Karpas-422 (cell line): ENCODE measurements around the gene LRRC39. TPM values are rescaled to one million over a fixed set of nuclear protein-coding genes. Genes with fewer than 3 reads are reported as not detected.
"Not testable (repeated sequence)": the region's sequence is repeated elsewhere in the genome, so short reads cannot be mapped to it uniquely, and the experiment has no call there.

Experiments used
- DNase-seq: peaks from one replicate; pipeline ENCODE4 v3.0.0-alpha.2; 2015
- H2AFZ ChIP-seq: fragments of 200-600 bp; sonication (generic); 2 replicates; pipeline ENCODE4 v1.6.1; 2014; ENCODE audit warnings: antibody characterized with exemption, low read length, mixed read lengths
- H3K27ac ChIP-seq: fragments of 200-600 bp; sonication (generic); 2 replicates; pipeline ENCODE4 v1.5.1; 2014; ENCODE audit warnings: mild to moderate bottlenecking, low read length, moderate library complexity
- H3K27me3 ChIP-seq: fragments of 200-600 bp; sonication (generic); 2 replicates; pipeline ENCODE4 v1.6.1; 2014; ENCODE audit warnings: low read length, mixed read lengths
- H3K36me3 ChIP-seq: fragments of 200-600 bp; sonication (generic); 2 replicates; pipeline ENCODE4 v1.6.1; 2014; ENCODE audit warnings: low read length, mixed read lengths; ENCODE audit not compliant: insufficient read depth
- H3K4me1 ChIP-seq: fragments of 200-600 bp; sonication (generic); 2 replicates; pipeline ENCODE4 v1.6.1; 2014; ENCODE audit warnings: mild to moderate bottlenecking, low read length, mixed read lengths
- H3K4me2 ChIP-seq: fragments of 200-600 bp; sonication (generic); 2 replicates; pipeline ENCODE4 v1.6.1; 2014; ENCODE audit warnings: low read length, low read depth, mild to moderate bottlenecking; ENCODE audit not compliant: poor library complexity, severe bottlenecking
- H3K4me3 ChIP-seq: fragments of 200-600 bp; sonication (generic); 2 replicates; pipeline ENCODE4 v1.5.1; 2014; ENCODE audit warnings: mild to moderate bottlenecking, antibody characterized with exemption, low read length, mixed read lengths
- H3K79me2 ChIP-seq: fragments of 200-600 bp; sonication (generic); 2 replicates; pipeline ENCODE4 v1.6.1; 2014; ENCODE audit warnings: mild to moderate bottlenecking, low read length, mixed read lengths
- H3K9ac ChIP-seq: fragments of 200-600 bp; sonication (generic); 2 replicates; pipeline ENCODE4 v1.6.0; 2014; ENCODE audit warnings: low read length
- H3K9me2 ChIP-seq: fragments of 200-600 bp; sonication (generic), shearing (Covaris generic); replicated peaks from 2 replicates; pipeline ENCODE4 v1.6.0; 2014; ENCODE audit warnings: mild to moderate bottlenecking, low read length, moderate library complexity; ENCODE audit not compliant: insufficient read depth
- H3K9me3 ChIP-seq: fragments of 300-700, 200-600 bp; sonication (generic); 2 replicates; pipeline ENCODE4 v1.6.1; 2014; ENCODE audit warnings: low read length, mixed read lengths
- H4K20me1 ChIP-seq: fragments of 200-600 bp; sonication (generic); 2 replicates; pipeline ENCODE4 v1.6.1; 2014; ENCODE audit warnings: mild to moderate bottlenecking, antibody characterized with exemption, low read length, low read depth; ENCODE audit not compliant: insufficient read depth
- total RNA-seq: library from RNA; depleted of rRNA; stranded (reverse); fragments of >200 nt; shearing (Covaris generic); gene quantifications from 2 replicates; pipeline ENCODE4 v1.2.3, GENCODE V29; 2014; ENCODE audit warnings: low replicate concordance

The LRRC39 gene
- total RNA-seq, 1 experiment from 2014 or later: 5.2 TPM

DNA sequence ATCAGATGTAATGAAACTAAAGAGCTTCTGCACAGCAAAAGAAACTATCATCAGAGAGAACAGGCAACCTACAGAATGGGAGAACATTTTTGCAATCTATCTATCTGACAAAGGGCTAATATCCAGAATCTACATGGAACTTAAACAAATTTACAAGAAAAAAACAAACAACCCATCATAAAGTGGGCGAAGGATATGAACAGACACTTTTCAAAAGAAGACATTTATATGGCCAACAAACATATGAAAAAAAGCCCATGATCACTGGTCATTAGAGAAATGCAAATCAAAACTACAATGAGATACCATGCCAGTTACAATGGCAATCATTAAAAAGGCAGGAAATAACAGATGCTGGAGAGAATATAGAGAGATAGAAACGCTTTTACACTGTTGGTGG, 27.0 kb upstream of the LRRC39 start:
- not testable (repeated sequence) for DNase-seq, H3K9me2 ChIP-seq, H2AFZ ChIP-seq, H3K9me3 ChIP-seq, H3K27ac ChIP-seq, H3K4me1 ChIP-seq, H3K79me2 ChIP-seq, H4K20me1 ChIP-seq, H3K9ac ChIP-seq, H3K27me3 ChIP-seq, H3K4me3 ChIP-seq, H3K4me2 ChIP-seq
- H3K36me3 ChIP-seq: peaks cover 31% of the 10 kb centered on the region

DNA sequence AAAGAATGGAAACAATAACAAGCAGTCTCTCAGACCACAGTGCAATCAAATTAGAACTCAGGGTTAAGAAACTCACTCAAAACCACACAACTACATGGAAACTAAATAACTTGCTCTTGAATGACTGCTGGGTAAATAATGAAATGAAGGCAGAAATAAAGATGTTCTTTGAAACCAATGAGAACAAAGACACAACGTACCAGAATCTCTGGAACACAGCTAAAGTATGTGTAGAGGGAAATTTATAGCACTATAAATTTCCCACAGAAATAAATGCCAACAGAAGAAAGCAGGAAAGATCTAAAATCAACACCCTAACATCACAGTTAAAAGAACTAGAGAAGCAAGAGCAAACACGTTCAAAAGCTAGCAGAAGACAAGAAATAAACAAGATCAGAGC, 24.6 kb upstream of the LRRC39 start:
- not testable (repeated sequence) for DNase-seq, H3K4me1 ChIP-seq, H4K20me1 ChIP-seq, H3K4me2 ChIP-seq, H3K4me3 ChIP-seq, H3K27ac ChIP-seq, H3K9me2 ChIP-seq, H3K79me2 ChIP-seq, H3K9me3 ChIP-seq, H3K9ac ChIP-seq, H2AFZ ChIP-seq, H3K27me3 ChIP-seq
- peaks cover 38% of the 10 kb centered on the region for H3K36me3 ChIP-seq

GRCh38 chr1:100200060-100200459, 22.0 kb upstream of the LRRC39 start:
- H4K20me1 ChIP-seq, H3K27me3 ChIP-seq, H3K9ac ChIP-seq, H3K4me1 ChIP-seq, H3K9me3 ChIP-seq, H2AFZ ChIP-seq, H3K9me2 ChIP-seq, H3K4me3 ChIP-seq, H3K27ac ChIP-seq, H3K4me2 ChIP-seq, DNase-seq: not testable (repeated sequence)
- Histone ChIP-seq H3K36me3 (peaks cover 42% of the 10 kb centered on the region), H3K79me2 (peaks cover 12% of the 10 kb centered on the region; the same call in 1 of the 2 replicates)

GRCh38 chr1:100198596-100198995, 20.5 kb upstream of the LRRC39 start:
- no peaks in the 10 kb centered on the region for H3K9me3 ChIP-seq
- DNase-seq: no peak
- H3K79me2 ChIP-seq: peaks cover 12% of the 10 kb centered on the region; the same call in 1 of the 2 replicates
- no peak overlapping the region for H3K9ac ChIP-seq
- no peaks in the 10 kb centered on the region for H3K27me3 ChIP-seq
- H4K20me1 ChIP-seq: no peaks in the 10 kb centered on the region
- no peak overlapping the region for H3K4me3 ChIP-seq
- H3K9me2 ChIP-seq: no peaks in the 10 kb centered on the region
- H3K27ac ChIP-seq: no peak overlapping the region
- H3K4me2 ChIP-seq: no peak overlapping the region
- H3K4me1 ChIP-seq: no peaks in the 10 kb centered on the region
- H3K36me3 ChIP-seq: peaks cover 47% of the 10 kb centered on the region
- no peak overlapping the region for H2AFZ ChIP-seq

- no peak overlapping the region for H2AFZ ChIP-seq
- no peaks in the 10 kb centered on the region for H4K20me1 ChIP-seq
- no peaks in the 10 kb centered on the region; the same call in 1 of the 2 replicates for H3K36me3 ChIP-seq
- no peaks in the 10 kb centered on the region for H3K27me3 ChIP-seq
- H3K9me2 ChIP-seq: no peaks in the 10 kb centered on the region
- H3K4me2 ChIP-seq: no peak overlapping the region
- no peak overlapping the region for H3K9ac ChIP-seq
- H3K4me3 ChIP-seq: no peak overlapping the region
- H3K9me3 ChIP-seq: no peaks in the 10 kb centered on the region
- peaks cover 33% of the 10 kb centered on the region for H3K4me1 ChIP-seq
- H3K79me2 ChIP-seq: no peaks in the 10 kb centered on the region
- H3K27ac ChIP-seq: 0 out of 2 replicates have a peak overlapping the region, but pooled peaks have one; percentile 15
- no peak for DNase-seq
Measured at GRCh38 chr1:100188617-100189016, 10.6 kb upstream of the LRRC39 start.

- peaks cover 33% of the 10 kb centered on the region for H3K4me1 ChIP-seq
- H3K9ac ChIP-seq: no peak overlapping the region
- no peaks in the 10 kb centered on the region; the same call in 1 of the 2 replicates for H3K36me3 ChIP-seq
- no peak overlapping the region for H3K27ac ChIP-seq
- no peaks in the 10 kb centered on the region for H3K79me2 ChIP-seq
- H3K9me3 ChIP-seq: no peaks in the 10 kb centered on the region
- no peaks in the 10 kb centered on the region for H3K9me2 ChIP-seq
- H2AFZ ChIP-seq: no peak overlapping the region
- H3K4me2 ChIP-seq: no peak overlapping the region
- H4K20me1 ChIP-seq: no peaks in the 10 kb centered on the region
- H3K27me3 ChIP-seq: no peaks in the 10 kb centered on the region
- H3K4me3 ChIP-seq: no peak overlapping the region
- DNase-seq: no peak
Measured at GRCh38 chr1:100187912-100188311, 9.9 kb upstream of the LRRC39 start.

GRCh38 chr1:100184536-100184935, 6.5 kb upstream of the LRRC39 start:
- Histone ChIP-seq H4K20me1 (no peaks in the 10 kb centered on the region), H3K9me3 (no peaks in the 10 kb centered on the region), H3K9ac (no peak overlapping the region), H3K4me1 (peaks cover 25% of the 10 kb centered on the region), H3K4me2 (peak overlapping the region; percentile 19), H3K4me3 (no peak overlapping the region), H3K27ac (peak overlapping the region; percentile 55), H3K79me2 (no peaks in the 10 kb centered on the region), H3K27me3 (no peaks in the 10 kb centered on the region), H3K36me3 (no peaks in the 10 kb centered on the region; the same call in 1 of the 2 replicates), H3K9me2 (no peaks in the 10 kb centered on the region), H2AFZ (no peak overlapping the region)
- DNase-seq: peak; percentile 69

DNA sequence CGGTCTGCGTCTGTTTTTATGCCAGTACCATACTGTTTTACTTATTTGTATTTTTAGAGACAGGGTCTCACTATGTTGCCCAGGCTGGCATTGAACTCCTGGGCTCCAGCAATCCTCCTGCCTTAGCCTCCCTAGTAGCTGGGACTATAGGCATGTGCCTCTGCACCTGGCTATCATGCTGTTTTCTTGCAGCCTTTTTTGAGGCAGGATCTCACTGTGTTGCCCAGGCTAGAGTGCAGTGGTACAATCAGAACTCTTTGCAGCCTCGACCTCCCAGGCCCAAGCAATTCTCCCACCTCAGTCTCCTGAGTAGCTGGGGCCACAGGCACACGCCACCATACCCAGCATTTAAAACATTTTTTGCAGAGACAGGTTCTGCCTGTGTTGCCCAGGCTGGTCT, 5.3 kb upstream of the LRRC39 start:
- Histone ChIP-seq H3K4me2 (no peak overlapping the region), H3K27me3 (no peaks in the 10 kb centered on the region), H3K4me3 (no peak overlapping the region), H4K20me1 (no peaks in the 10 kb centered on the region), H3K9me2 (no peaks in the 10 kb centered on the region), H2AFZ (no peak overlapping the region), H3K27ac (no peak overlapping the region), H3K36me3 (no peaks in the 10 kb centered on the region; the same call in 1 of the 2 replicates), H3K9ac (no peak overlapping the region), H3K4me1 (peaks cover 14% of the 10 kb centered on the region), H3K9me3 (no peaks in the 10 kb centered on the region), H3K79me2 (no peaks in the 10 kb centered on the region)
- no peak for DNase-seq
